ENCODE measurements around the gene NELFE.

The NELFE gene

DNA sequence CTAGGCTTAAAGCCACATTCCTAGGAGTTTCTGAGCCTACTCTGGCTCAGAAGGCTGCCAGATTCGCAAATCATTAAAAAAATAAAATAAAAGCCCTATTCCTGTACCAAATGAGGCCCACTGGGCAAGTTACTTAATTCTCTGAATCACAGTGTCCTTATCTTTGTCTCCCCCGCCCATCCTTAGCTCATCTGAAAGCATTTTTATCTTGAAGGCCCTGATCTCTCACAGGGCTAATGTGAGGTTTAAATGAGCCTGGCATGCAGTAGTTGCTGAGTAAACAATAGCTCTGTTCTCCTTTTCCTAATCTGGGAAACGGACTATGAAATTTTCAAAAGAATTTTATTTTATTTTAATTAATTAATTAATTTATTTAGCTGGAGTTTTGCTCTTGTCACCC, 54.8 kb downstream of the NELFE start:
- H3K9me3 ChIP-seq (ENCODE audit: control insufficient read depth, low read length), result no peaks in the 10 kb centered on the region
- H3K4me1 ChIP-seq (ENCODE audit: control insufficient read depth, insufficient read depth, low read length), result peaks cover 10% of the 10 kb centered on the region
- no peak overlapping the region for H3K4me3 ChIP-seq (ENCODE audit: low read length)
- H3K9ac ChIP-seq (ENCODE audit: low read length), result no peak overlapping the region
- no peaks in the 10 kb centered on the region for H3K36me3 ChIP-seq (ENCODE audit: control insufficient read depth, insufficient read depth, low read length)
- H3K27me3 ChIP-seq (ENCODE audit: control insufficient read depth, insufficient read depth, low read length), result no peaks in the 10 kb centered on the region
